SHP77 (cell line): ENCODE data around the gene NOS3.
A peak's percentile ranks its signal among the peaks of the same experiment; 100 is the strongest.
"Not testable (repeated sequence)": the region's sequence is repeated elsewhere in the genome, so short reads cannot be mapped to it uniquely, and the experiment has no call there.

Source experiments
- DNase-seq, 2 experiments: peaks; one replicate each; lab custom pipeline; 2025; lab: John Stamatoyannopoulos, UW

The NOS3 gene

DNA sequence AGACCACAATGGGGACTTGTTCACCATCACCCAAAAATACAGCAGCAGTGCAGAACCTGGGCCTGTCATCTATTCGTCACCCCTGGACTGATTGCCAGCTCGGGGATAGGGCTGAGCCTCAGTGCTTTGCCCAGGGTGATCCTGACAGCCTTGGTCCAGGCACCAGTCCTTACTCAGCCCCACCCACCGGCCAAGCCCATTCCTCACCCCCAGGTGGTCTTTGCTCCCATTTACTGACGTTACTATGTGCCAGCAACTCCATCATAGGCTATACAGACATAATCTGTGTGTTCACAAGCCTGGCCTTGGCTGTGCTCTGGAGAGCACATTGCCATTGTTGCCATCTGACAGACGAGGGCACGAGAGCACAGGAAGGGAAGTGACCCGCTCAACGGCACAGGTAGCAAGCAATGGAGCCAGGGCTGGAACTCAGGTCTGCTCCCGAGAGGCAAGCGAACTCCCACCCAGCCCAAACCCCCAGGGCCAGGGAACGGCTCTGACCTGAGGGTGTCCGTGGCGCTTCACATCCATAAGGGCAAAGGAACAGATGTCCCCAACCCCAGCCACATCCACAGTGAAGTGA, 26.6 kb downstream of the NOS3 start:
- no peak for DNase-seq

DNA sequence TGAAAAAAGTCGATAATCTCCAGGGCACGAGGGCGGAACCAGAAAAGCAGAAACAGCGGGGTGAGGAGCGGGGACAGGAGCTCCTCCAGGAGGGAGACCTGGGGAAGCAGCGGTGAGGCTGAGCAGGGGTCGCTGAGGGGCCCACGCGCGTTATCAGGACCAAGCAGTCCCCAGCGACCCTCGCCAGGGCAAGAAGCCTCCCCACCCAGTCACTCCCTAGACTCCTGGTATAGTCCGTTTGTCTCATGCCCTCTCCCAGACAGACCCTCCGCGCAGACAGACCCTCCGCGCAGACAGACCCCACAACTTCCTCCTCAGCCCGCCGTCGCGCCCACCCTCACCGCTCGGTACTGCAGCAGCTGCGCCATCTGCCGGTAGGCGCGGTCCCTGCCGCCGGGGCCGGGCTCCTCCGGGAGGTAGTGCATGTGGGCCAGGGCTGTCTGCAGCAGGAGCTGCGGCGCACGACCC, 27.2 kb downstream of the NOS3 start:
- peak; percentile 32 to 49 for DNase-seq

GRCh38 chr7:151018421-151019129, 27.8 kb downstream of the NOS3 start:
- no peak for DNase-seq

DNA sequence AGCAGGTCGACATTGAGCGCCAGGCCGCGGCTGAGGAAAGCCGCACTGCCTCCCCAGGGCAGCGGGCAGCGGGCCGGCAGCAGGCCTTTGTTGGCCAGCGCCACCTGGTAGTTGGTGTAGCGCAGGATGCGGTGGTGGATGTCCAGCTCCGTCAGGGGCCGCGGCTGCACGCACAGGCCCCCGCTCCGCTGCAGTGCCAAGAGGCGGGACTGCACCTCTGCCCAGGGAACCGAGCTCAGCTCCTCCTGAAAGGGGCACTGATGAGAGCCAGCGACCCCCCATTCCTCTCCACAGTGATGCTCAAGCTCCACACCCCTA, 28.3 kb downstream of the NOS3 start:
- DNase-seq: no peak

DNA sequence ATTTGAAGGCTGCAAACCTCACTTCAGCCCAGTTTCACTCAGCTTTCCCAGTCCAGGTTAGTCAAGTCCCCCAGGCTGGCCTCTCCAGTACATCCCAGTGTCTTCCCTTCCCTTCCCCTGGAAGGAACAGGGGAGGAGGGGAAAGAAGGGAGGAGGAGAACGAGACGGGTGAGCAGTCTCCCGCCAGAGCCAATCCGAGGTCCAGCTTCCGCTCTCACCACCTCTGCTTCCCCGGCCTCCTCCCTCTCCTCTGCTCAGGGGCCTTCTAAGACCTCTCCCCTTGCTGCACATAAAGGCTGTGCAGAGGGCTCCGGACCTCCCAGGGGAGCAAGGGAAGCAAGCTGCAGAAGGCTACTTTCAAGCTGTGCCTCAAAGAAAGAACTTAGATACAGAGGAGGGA, 29.4 kb downstream of the NOS3 start:
- no peak for DNase-seq

DNA sequence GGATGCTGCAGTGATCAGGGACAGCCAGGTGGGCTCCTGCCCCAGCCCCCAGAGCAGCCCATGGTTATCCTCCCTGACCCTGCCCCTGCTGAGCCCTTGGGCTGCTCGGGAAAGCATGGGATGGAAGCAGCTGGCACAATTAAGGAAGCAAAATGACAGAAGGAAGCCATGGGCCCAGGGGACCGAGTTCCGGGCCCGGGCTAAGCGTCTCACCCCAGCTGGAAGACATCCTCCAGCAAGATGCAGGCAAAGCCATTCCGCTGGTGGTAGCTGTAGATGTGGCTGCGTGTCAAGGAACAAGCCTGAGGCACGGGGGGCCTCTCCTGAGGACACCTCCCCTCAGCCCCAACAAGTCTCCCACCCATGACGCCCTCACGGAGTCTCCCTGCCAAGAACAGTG, 32.4 kb downstream of the NOS3 start:
- no peak for DNase-seq

DNA sequence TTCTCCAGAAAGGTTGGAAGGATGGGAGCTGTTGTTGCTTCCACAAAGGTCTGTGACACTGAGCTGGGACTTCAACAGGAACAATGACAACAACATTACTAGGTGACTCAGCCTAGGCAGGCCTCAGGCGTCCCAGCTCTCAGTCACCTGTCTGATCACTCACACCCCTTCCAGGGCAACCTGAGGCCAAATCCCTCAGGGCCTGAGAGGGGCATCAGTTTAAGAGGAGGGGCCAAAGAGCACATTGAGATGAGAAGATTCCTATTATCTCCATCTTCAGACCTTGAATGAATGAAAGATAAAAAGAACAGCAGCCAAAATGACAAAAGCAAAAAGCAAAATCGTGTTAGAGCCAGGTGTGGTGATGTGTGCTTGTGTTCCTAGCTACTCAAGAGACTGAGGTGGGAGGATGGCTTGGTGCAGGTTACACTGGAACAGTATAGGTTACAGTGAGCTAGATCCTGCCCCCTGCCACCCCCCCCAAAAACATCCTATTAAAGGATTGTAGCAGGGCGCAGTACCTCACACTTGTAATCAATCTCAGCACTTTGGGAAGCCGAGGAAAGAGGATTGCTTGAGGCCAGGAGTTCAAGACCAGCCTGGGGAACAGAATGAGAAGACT, 33.7 kb downstream of the NOS3 start, which contains the start of gene ATG9B:
Gene ATG9B (minus strand): TSS at position 60 of the 622 bp plus-strand sequence. CDS start 71 bp downstream, outside the sequence.
- DNase-seq: no peak

GRCh38 chr7:151025924-151026671, 35.3 kb downstream of the NOS3 start:
- DNase-seq: no peak

GRCh38 chr7:151026771-151027727, 36.2 kb downstream of the NOS3 start:
- DNase-seq: not testable (repeated sequence)

GRCh38 chr7:151027728-151028130, 36.9 kb downstream of the NOS3 start:
- not testable (repeated sequence) for DNase-seq

DNA sequence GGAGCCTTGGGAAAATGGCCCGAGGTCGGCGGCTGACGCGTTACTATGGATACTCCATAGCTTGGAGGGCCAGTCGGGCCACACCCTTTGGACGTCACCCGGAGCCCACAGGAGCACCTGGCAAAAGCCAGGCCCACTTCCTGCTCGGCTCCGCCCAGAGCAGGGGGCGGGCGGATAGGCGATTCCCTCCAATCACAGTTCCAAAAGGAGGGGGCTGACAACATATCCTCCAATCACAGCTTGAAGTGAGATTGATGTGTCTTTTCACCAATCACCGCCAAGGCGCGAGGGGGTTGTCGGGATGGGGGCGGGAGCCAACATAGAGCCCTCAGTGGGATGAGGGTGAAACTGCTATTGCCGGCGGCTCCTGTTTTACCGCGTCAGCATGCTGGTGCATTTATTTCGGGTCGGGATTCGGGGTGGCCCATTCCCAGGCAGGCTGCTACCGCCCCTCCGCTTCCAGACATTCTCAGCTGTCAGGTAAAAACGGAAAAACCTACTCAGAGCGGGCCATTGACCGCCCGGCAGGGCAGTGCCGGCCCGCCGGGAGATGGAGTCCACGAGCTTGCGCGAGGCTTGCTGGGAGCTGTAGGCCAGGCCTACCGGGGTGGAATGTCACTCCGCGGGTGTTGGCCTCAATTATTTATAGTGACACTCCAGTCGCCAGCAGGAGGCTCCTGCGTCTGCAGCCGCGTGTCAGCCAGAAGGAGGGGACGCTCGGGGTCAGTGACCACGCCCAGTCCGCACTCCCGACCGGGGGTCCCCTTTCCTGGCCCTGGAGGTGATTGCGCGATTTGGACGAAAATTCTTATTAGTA, 37.5 kb downstream of the NOS3 start, which contains the start of gene ABCB8:
Gene ABCB8 (plus strand): TSS at position 320 of the 817 bp plus-strand sequence. CDS start 66 bp downstream, at position 386.
- DNase-seq: peak; percentile 97 to 98

DNA sequence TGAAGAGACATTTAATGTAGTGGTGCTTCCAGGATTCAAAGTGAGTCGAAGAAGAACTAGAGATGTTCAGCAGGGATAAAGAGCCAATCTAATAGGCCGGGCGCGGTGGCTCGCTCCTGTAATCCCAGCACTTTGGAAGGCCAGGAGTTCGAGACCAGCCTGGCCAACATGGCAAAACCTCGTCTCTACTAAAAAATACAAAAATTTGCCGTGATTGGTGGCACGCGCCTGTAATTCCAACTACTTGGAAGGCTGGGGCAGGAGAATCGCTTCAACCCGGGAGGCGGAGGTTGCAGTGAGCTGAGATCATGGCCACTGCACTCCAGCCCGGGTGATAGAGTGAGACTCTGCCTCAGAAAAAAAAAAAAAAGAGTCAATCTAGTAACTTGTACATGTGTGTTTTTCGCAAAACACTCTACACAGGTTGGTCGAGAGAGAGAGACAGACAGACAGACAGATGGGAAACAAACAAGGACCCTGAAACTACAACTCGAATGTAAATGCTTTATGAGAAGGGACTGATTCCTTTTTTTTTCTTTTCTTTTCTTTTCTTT, 38.2 kb downstream of the NOS3 start:
- DNase-seq: no peak

- DNase-seq: no peak
Measured at GRCh38 chr7:151031011-151031410, 40.2 kb downstream of the NOS3 start.

DNA sequence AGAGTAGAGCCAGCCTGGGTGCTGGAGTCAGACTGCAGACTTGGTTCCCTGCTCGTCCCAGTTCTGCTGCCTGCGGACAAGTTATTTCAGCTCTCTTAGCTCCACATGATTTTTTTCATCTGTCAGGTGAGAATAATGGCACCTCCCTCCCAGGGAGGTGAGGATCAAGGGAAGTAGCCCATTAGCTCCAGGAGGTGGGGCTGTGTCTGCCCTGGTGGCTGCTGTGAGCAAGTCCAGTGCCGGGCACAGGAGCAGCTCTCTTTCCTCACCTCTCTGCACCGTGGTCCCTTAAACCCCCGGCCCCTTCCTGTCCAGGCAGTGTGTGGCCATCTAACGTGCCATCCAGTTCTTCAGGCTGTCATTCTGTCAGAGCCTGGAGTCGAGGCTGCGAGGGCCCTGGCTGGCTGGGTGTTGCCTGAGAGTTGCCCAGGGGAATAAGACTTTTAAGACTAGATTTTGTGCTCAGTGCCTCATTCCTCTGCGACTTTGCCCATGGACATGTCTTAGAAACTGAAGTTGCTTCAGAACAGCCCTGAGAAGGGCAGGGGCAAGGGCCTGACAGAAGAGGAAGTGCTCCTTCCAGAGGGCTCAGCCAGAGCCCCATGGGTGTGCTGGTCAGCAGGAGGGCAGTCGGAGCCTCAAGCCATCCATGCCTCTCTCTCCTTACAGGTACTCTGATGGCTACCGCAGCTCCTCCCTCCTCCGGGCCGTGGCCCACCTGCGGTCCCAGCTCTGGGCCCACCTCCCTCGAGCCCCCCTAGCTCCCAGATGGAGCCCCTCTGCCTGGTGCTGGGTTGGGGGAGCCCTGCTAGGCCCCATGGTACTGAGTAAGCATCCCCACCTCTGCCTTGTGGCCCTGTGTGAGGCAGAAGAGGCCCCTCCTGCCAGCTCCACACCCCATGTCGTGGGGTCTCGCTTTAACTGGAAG, 42.4 kb downstream of the NOS3 start:
- DNase-seq: no peak

- DNase-seq: no peak
Measured at GRCh38 chr7:151033864-151034249, 43.0 kb downstream of the NOS3 start.

- no peak for DNase-seq
Measured at GRCh38 chr7:151034312-151035025, 43.7 kb downstream of the NOS3 start.

GRCh38 chr7:151035026-151035717, 44.4 kb downstream of the NOS3 start:
- DNase-seq: no peak

GRCh38 chr7:151035902-151036301, 45.1 kb downstream of the NOS3 start:
- DNase-seq: no peak
